GM10847 (cell line): ENCODE results near the gene BCAS1.

ENCODE experiments used
- POLR2A ChIP-seq: IDR thresholded peaks from 2 replicates; pipeline ENCODE4 v1.6.1; 2011; ENCODE audit not compliant: insufficient read length; ENCODE audit errors: extremely low read depth

The BCAS1 gene

GRCh38 chr20:53981752-53982437 is 88.5 kb downstream of the BCAS1 start:
- TF ChIP-seq POLR2A: no peak

- TF ChIP-seq POLR2A: no peak
Observed at GRCh38 chr20:53981130-53981529, 89.3 kb downstream of the BCAS1 start.

- no peak for TF ChIP-seq POLR2A
Observed at GRCh38 chr20:53980031-53980465, 90.3 kb downstream of the BCAS1 start.

GRCh38 chr20:53978497-53978896 is 91.9 kb downstream of the BCAS1 start:
- no peak for TF ChIP-seq POLR2A

- TF ChIP-seq POLR2A: no peak
Observed at GRCh38 chr20:53977391-53977790, 93.0 kb downstream of the BCAS1 start.

- TF ChIP-seq POLR2A: no peak
Observed at GRCh38 chr20:53975761-53976160, 94.6 kb downstream of the BCAS1 start.

- TF ChIP-seq POLR2A: no peak
Observed at GRCh38 chr20:53974785-53975555, 95.4 kb downstream of the BCAS1 start.

- TF ChIP-seq POLR2A: no peak
Observed at GRCh38 chr20:53972179-53972578, 98.2 kb downstream of the BCAS1 start.

GRCh38 chr20:53971096-53971683 is 99.2 kb downstream of the BCAS1 start:
- no peak for TF ChIP-seq POLR2A

GRCh38 chr20:53970232-53970631 is 100.2 kb downstream of the BCAS1 start:
- no peak for TF ChIP-seq POLR2A

- TF ChIP-seq POLR2A: no peak
Observed at GRCh38 chr20:53967527-53967926, 102.9 kb downstream of the BCAS1 start.

- TF ChIP-seq POLR2A: no peak
Observed at GRCh38 chr20:53966774-53967398, 103.5 kb downstream of the BCAS1 start.

- no peak for TF ChIP-seq POLR2A
Observed at GRCh38 chr20:53964501-53965253, 105.7 kb downstream of the BCAS1 start.

GRCh38 chr20:53964067-53964466 is 106.3 kb downstream of the BCAS1 start:
- no peak for TF ChIP-seq POLR2A

- no peak for TF ChIP-seq POLR2A
Observed at GRCh38 chr20:53963635-53964034, 106.8 kb downstream of the BCAS1 start.
